HepG2 (cell line): ENCODE measurements around the gene GDAP1L1. TPM values are rescaled to one million over a fixed set of nuclear protein-coding genes. Genes with fewer than 3 reads are reported as not detected.

Experiments
- AGO2 ChIP-seq: fragments of 200-400 bp; formaldehyde crosslinking; optimal IDR thresholded peaks from 2 replicates; pipeline ENCODE3; 2017; ENCODE audit warnings: mild to moderate bottlenecking, low read depth, low read length, moderate library complexity
- CBX2 ChIP-seq, 2 experiments: fragments of 200-600 bp in 1 of 2; sonication (generic); formaldehyde crosslinking in 1 of 2; IDR thresholded peaks; 2 replicates each; pipeline versions ENCODE4 v1.7.0 to v1.8.1; 2018 to 2022; ENCODE audit warnings: low read depth in 2 of 2, low read length in 1 of 2, mild to moderate bottlenecking in 1 of 2, missing genetic modification reagents in 1 of 2
- ESRRA ChIP-seq: sonication (generic); formaldehyde crosslinking; IDR thresholded peaks from 2 replicates; pipeline ENCODE4 v1.5.1; 2020; ENCODE audit warnings: mild to moderate bottlenecking, low read depth, missing genetic modification reagents
- GTF3A ChIP-seq: sonication (generic); formaldehyde crosslinking; conservative IDR thresholded peaks from 2 replicates; pipeline ENCODE4 v1.4.0; 2020; ENCODE audit warnings: mild to moderate bottlenecking, missing genetic modification reagents
- ISX ChIP-seq: sonication (generic); formaldehyde crosslinking; conservative IDR thresholded peaks from 2 replicates; pipeline ENCODE4 v1.5.0; 2020; ENCODE audit warnings: missing genetic modification reagents
- JARID2 ChIP-seq: sonication (generic); formaldehyde crosslinking; IDR thresholded peaks from 2 replicates; pipeline ENCODE4 v1.8.1; 2023; ENCODE audit warnings: missing genetic modification reagents, inconsistent platforms; ENCODE audit not compliant: insufficient replicate concordance
- JUND ChIP-seq: sonication (generic); formaldehyde crosslinking; IDR thresholded peaks from 2 replicates; pipeline ENCODE4 v1.8.0; 2022; ENCODE audit warnings: mild to moderate bottlenecking, missing genetic modification reagents
- NKX3-1 ChIP-seq: sonication (generic); formaldehyde crosslinking; IDR thresholded peaks from 2 replicates; pipeline ENCODE4 v1.5.0; 2020; ENCODE audit warnings: missing genetic modification reagents
- NR2F2 ChIP-seq: IDR thresholded peaks from 2 replicates; pipeline ENCODE4 v1.6.1; 2012; ENCODE audit warnings: low read depth, inconsistent platforms, borderline replicate concordance
- PBX3 ChIP-seq: sonication (generic); formaldehyde crosslinking; IDR thresholded peaks from 2 replicates; pipeline ENCODE4 v1.8.1; 2023; ENCODE audit warnings: missing genetic modification reagents, inconsistent platforms, borderline replicate concordance
- RBAK ChIP-seq: sonication (generic); formaldehyde crosslinking; IDR thresholded peaks from 2 replicates; pipeline ENCODE4 v1.5.1; 2020; ENCODE audit warnings: mild to moderate bottlenecking, missing genetic modification reagents
- SUZ12 ChIP-seq: fragments of 150-350 bp; IDR thresholded peaks from 2 replicates; pipeline ENCODE4 v1.6.1; 2014; ENCODE audit warnings: low read depth, low read length
- SYNCRIP ChIP-seq: fragments of 200-400 bp; formaldehyde crosslinking; IDR thresholded peaks from 2 replicates; pipeline ENCODE4 v1.6.1; 2018; ENCODE audit warnings: mild to moderate bottlenecking, low read depth, low read length; ENCODE audit not compliant: insufficient read depth
- ZNF414 ChIP-seq: sonication (generic); formaldehyde crosslinking; IDR thresholded peaks from 2 replicates; pipeline ENCODE4 v1.5.0; 2020; ENCODE audit warnings: missing genetic modification reagents
- ZNF563 ChIP-seq: sonication (generic); formaldehyde crosslinking; IDR thresholded peaks from 2 replicates; pipeline ENCODE4 v1.8.0; 2022; ENCODE audit warnings: mild to moderate bottlenecking, moderate library complexity, missing genetic modification reagents
- ZNF724P ChIP-seq: sonication (generic); formaldehyde crosslinking; IDR thresholded peaks from 2 replicates; pipeline ENCODE4 v1.8.0; 2022; ENCODE audit warnings: missing genetic modification reagents, borderline replicate concordance
- ZNF782 ChIP-seq: sonication (generic); formaldehyde crosslinking; IDR thresholded peaks from 2 replicates; pipeline ENCODE4 v1.4.0; 2020; ENCODE audit warnings: missing genetic modification reagents, mild to moderate bottlenecking, borderline replicate concordance
- polyA plus RNA-seq, 8 experiments: library from polyadenylated mRNA; depleted of rRNA in 3 of 8; stranded (reverse) in 7 of 8; unstranded in 1 of 8; fragments of >200 nt; fragmentation: Illumina TruSeq in 4 of 8; extraction: Trizol in 4 of 8; gene quantifications; 2 replicates each; pipeline versions ENCODE4 v1.2.1 to v1.2.3, GENCODE V29; 2011 to 2016; ENCODE audit warnings: low read depth in 4 of 8, missing spikeins in 1 of 8, mixed read lengths in 1 of 8; ENCODE audit not compliant: insufficient read depth in 1 of 8
- total RNA-seq, 5 experiments: library from RNA; depleted of rRNA; stranded (reverse); fragments of >200 nt; fragmentation: Illumina TruSeq; extraction: Trizol; gene quantifications; 2 replicates each; pipeline ENCODE4 v1.2.3, GENCODE V29; 2016; ENCODE audit warnings: low read depth in 1 of 5
- TF ChIP-seq, protein P1 (sequence below): sonication (generic); formaldehyde crosslinking; IDR thresholded peaks from 2 replicates; pipeline ENCODE4 v1.4.0; 2020; ENCODE audit warnings: missing genetic modification reagents, mild to moderate bottlenecking, borderline replicate concordance
- TF ChIP-seq, protein P2 (sequence below): IDR thresholded peaks from 2 replicates; pipeline ENCODE4 v1.6.1; 2012; ENCODE audit warnings: low read length, improper control_type of control experiment
- TF ChIP-seq, protein P3 (sequence below): sonication (generic); formaldehyde crosslinking; IDR thresholded peaks from 2 replicates; pipeline ENCODE4 v1.4.0; 2020; ENCODE audit warnings: missing genetic modification reagents

GDAP1L1 gene
- total and polyA plus RNA-seq, 2 of the 13 experiments (the other 11 are each of a cell fraction or from before 2014, with no cell fraction given): 0.04 TPM; not detected in 1

DNA sequence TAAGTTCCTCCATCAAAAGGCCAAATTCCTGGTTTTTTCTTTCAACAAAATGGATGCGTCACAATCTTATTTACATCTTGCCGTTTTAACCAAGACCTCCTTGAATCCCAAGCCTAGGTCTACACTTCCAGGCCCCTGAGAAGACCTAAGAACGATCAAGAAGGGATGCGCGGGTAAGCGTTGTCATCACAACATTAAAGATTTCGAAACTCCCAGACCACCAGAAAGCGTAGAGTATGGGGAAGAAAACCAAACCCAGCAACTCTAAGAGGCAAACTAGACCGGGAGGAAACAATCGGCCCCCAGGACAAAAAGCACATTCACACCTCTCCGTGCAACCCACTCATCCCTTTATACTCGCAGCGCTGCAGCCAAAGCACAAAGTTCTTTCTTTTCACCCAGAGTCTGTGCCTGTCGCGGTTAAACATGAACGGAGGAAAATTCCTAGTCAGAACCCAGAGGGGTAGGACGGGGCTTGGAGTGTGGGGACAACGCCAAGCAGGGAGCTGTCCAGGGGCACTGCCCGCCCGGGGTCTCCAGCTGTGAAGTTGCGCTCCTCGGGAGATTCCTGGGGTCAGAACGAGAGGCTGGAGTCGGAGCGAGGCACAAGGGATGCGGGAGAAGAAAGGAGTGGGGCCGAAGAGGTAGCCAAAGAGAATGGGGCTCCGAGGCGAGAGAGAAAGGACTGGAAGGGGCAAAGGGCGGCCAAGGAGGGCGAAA, 37.3 kb upstream of the GDAP1L1 start (continued):
- TF ChIP-seq ISX (CRISPR knock-in tag) (no peak), RBAK (no peak), PBX3 (CRISPR knock-in tag) (peak; percentile 7; the same call in 1 of the 2 replicates), ZNF414 (no peak), ESRRA (CRISPR knock-in tag) (no peak), SYNCRIP (no peak), JUND (CRISPR knock-in tag) (peak; percentile 10; the same call in 1 of the 2 replicates), ZNF782 (no peak), AGO2 (no peak), CBX2 (IDR thresholded peaks at IDR 0.05; ENCODE audit: low read depth, low read length) (no peak), CBX2 (CRISPR knock-in tag; IDR thresholded peaks at IDR 0.05; ENCODE audit: low read depth) (no peak), NKX3-1 (CRISPR knock-in tag) (no peak), ZNF724P (CRISPR knock-in tag) (no peak), GTF3A (CRISPR knock-in tag) (no peak), ZNF563 (CRISPR knock-in tag) (no peak), NR2F2 (no peak), SUZ12 (no peak), JARID2 (CRISPR knock-in tag) (no peak)
- TF ChIP-seq, protein P1, sequence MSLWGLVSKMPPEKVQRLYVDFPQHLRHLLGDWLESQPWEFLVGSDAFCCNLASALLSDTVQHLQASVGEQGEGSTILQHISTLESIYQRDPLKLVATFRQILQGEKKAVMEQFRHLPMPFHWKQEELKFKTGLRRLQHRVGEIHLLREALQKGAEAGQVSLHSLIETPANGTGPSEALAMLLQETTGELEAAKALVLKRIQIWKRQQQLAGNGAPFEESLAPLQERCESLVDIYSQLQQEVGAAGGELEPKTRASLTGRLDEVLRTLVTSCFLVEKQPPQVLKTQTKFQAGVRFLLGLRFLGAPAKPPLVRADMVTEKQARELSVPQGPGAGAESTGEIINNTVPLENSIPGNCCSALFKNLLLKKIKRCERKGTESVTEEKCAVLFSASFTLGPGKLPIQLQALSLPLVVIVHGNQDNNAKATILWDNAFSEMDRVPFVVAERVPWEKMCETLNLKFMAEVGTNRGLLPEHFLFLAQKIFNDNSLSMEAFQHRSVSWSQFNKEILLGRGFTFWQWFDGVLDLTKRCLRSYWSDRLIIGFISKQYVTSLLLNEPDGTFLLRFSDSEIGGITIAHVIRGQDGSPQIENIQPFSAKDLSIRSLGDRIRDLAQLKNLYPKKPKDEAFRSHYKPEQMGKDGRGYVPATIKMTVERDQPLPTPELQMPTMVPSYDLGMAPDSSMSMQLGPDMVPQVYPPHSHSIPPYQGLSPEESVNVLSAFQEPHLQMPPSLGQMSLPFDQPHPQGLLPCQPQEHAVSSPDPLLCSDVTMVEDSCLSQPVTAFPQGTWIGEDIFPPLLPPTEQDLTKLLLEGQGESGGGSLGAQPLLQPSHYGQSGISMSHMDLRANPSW (CRISPR knock-in tag): peak; percentile 23; the same call in 1 of the 2 replicates
- TF ChIP-seq, protein P2, sequence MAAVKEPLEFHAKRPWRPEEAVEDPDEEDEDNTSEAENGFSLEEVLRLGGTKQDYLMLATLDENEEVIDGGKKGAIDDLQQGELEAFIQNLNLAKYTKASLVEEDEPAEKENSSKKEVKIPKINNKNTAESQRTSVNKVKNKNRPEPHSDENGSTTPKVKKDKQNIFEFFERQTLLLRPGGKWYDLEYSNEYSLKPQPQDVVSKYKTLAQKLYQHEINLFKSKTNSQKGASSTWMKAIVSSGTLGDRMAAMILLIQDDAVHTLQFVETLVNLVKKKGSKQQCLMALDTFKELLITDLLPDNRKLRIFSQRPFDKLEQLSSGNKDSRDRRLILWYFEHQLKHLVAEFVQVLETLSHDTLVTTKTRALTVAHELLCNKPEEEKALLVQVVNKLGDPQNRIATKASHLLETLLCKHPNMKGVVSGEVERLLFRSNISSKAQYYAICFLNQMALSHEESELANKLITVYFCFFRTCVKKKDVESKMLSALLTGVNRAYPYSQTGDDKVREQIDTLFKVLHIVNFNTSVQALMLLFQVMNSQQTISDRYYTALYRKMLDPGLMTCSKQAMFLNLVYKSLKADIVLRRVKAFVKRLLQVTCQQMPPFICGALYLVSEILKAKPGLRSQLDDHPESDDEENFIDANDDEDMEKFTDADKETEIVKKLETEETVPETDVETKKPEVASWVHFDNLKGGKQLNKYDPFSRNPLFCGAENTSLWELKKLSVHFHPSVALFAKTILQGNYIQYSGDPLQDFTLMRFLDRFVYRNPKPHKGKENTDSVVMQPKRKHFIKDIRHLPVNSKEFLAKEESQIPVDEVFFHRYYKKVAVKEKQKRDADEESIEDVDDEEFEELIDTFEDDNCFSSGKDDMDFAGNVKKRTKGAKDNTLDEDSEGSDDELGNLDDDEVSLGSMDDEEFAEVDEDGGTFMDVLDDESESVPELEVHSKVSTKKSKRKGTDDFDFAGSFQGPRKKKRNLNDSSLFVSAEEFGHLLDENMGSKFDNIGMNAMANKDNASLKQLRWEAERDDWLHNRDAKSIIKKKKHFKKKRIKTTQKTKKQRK: no peak
- TF ChIP-seq, protein P3, sequence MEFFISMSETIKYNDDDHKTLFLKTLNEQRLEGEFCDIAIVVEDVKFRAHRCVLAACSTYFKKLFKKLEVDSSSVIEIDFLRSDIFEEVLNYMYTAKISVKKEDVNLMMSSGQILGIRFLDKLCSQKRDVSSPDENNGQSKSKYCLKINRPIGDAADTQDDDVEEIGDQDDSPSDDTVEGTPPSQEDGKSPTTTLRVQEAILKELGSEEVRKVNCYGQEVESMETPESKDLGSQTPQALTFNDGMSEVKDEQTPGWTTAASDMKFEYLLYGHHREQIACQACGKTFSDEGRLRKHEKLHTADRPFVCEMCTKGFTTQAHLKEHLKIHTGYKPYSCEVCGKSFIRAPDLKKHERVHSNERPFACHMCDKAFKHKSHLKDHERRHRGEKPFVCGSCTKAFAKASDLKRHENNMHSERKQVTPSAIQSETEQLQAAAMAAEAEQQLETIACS: no peak
